Progenitor cell of endocrine pancreas (in vitro differentiated cells): ENCODE data around the gene IRF1. TPM values are rescaled to one million over a fixed set of nuclear protein-coding genes. Genes with fewer than 3 reads are reported as not detected.

ENCODE experiments used
- DNase-seq: peaks from one replicate; pipeline ENCODE4 v3.0.0; 2021; ENCODE audit warnings: low spot score; ENCODE audit not compliant: unreplicated experiment
- H3K27ac Mint-ChIP-seq: 2 replicates; pipeline ENCODE4 v1.8.0; 2021; ENCODE audit warnings: mild to moderate bottlenecking, moderate library complexity, mixed read lengths
- H3K27me3 Mint-ChIP-seq: 2 replicates; pipeline ENCODE4 v1.8.0; 2021; ENCODE audit warnings: mixed read lengths
- H3K36me3 Mint-ChIP-seq: 2 replicates; pipeline ENCODE4 v1.8.0; 2022; ENCODE audit warnings: mixed read lengths; ENCODE audit not compliant: insufficient read depth
- H3K4me1 Mint-ChIP-seq: 2 replicates; pipeline ENCODE4 v1.8.0; 2021; ENCODE audit warnings: low read depth, mixed read lengths
- H3K4me3 Mint-ChIP-seq: 2 replicates; pipeline ENCODE4 v1.8.0; 2021; ENCODE audit warnings: low read depth, mild to moderate bottlenecking, moderate library complexity, mixed read lengths
- H3K9me3 Mint-ChIP-seq: 2 replicates; pipeline ENCODE4 v1.8.0; 2021; ENCODE audit warnings: low read depth, mixed read lengths
- CTCF ChIP-seq: fragments of 200-600 bp; sonication (generic); IDR thresholded peaks from one replicate; pipeline ENCODE4 v1.5.0; 2021; ENCODE audit warnings: antibody characterized with exemption, mild to moderate bottlenecking; ENCODE audit not compliant: unreplicated experiment
- total RNA-seq: library from RNA; stranded (reverse); gene quantifications from 2 replicates; pipeline ENCODE4 v1.2.1, GENCODE V29; 2021

The IRF1 gene
- total RNA-seq, 1 donor from 2014 or later: 2.3 TPM

DNA sequence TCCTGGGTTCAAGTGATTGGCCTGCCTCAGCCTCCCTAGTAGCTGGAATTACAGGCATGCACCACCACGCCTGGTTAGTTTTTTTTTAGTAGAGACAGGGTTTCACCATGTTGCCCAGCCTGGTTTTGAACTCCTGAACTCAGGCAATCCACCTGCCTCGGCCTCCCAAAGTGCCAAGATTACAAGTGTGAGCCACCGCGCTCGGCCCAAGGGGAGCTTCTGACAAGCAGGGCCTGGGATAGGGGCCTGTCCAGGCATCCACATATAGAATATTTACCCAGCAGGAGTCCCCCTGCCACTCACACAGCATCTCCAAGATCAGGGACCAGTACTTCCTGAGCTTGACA lies 10.1 kb downstream of the IRF1 start:
- H3K4me1 Mint-ChIP-seq: peaks cover 6% of the 10 kb centered on the region
- DNase-seq: no peak
- H3K36me3 Mint-ChIP-seq: no peaks in the 10 kb centered on the region
- no peaks in the 10 kb centered on the region for H3K9me3 Mint-ChIP-seq
- no peak for TF ChIP-seq CTCF
- no peak overlapping the region for H3K27ac Mint-ChIP-seq
- no peaks in the 10 kb centered on the region for H3K27me3 Mint-ChIP-seq
- H3K4me3 Mint-ChIP-seq: no peak overlapping the region

- no peak for DNase-seq
- no peak overlapping the region for H3K4me3 Mint-ChIP-seq
- no peak overlapping the region for H3K27ac Mint-ChIP-seq
These were observed 10.5 kb downstream of the IRF1 start for GRCh38 chr5:132480042-132480441.

GRCh38 chr5:132479111-132479951 lies 11.2 kb downstream of the IRF1 start:
- Mint-ChIP-seq H3K36me3 (no peaks in the 10 kb centered on the region), H3K27me3 (no peaks in the 10 kb centered on the region), H3K27ac (no peak overlapping the region), H3K4me3 (no peak overlapping the region), H3K4me1 (peaks cover 6% of the 10 kb centered on the region), H3K9me3 (no peaks in the 10 kb centered on the region)
- no peak for DNase-seq
- no peak for TF ChIP-seq CTCF

More at GRCh38 chr5:132480042-132480441, 10.5 kb downstream of the IRF1 start:
- H3K4me1 Mint-ChIP-seq: peaks cover 6% of the 10 kb centered on the region
- no peak for TF ChIP-seq CTCF
- no peaks in the 10 kb centered on the region for H3K9me3 Mint-ChIP-seq
- no peaks in the 10 kb centered on the region for H3K36me3 Mint-ChIP-seq
- no peaks in the 10 kb centered on the region for H3K27me3 Mint-ChIP-seq

DNA sequence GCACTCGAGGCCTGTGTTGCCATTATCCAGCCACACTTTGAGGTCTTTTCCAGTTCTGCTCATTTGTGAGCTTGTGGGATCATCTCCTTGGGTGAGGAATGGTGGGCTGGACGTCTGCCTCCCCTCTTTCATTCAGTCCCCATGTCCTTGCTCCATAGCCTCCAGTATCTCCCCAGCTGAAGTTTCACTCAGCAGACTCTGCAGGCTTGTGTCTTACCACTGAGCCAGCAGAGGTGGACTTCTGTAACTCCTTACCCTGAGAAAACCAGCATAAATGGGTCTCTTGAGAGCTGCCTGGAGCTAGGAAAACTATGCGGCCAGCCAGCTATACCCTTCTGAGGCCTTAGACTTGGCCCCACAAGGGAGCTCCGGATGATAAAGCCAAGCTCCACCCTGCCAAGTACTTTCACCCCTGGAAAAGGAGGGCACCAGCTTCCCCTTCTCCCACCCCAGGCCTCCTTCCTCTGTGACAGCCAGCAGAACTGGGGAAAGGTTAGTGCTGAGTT lies 12.2 kb downstream of the IRF1 start:
- no peak for TF ChIP-seq CTCF
- Mint-ChIP-seq H3K36me3 (no peaks in the 10 kb centered on the region), H3K27ac (no peak overlapping the region), H3K9me3 (no peaks in the 10 kb centered on the region), H3K27me3 (no peaks in the 10 kb centered on the region), H3K4me1 (peaks cover 6% of the 10 kb centered on the region), H3K4me3 (no peak overlapping the region)
- no peak for DNase-seq

DNA sequence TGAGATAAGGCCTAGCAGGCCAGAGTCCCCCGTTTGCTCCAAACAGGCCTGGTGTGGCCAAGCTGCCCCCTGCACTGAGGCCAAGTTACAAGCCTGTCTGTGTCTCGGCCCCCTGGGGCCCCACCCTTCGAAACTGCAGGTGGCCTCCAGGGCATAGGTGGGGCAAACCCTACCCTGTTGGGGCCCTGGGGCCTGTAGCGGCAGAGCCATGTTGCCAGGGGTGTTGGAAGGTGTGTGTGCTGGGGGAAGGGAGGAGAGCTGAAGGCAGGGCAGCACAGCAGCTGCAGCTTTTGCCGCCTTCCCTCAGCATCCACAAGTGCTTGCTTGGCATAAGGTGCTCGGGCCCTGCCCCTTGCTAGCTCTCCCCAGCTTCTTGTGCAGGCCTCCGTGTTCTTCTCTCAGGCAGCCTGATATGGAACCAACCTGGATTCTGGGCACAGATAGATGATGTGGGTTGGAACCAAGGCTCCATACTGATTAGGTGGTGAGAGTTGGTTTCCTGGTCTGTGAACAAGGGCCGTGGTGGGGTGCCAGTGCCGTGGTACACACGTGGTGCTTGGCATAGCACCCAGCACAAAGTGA lies 12.7 kb downstream of the IRF1 start:
- no peaks in the 10 kb centered on the region for H3K36me3 Mint-ChIP-seq
- no peak for TF ChIP-seq CTCF
- no peak for DNase-seq
- no peak overlapping the region for H3K27ac Mint-ChIP-seq
- H3K4me1 Mint-ChIP-seq: peaks cover 6% of the 10 kb centered on the region
- H3K9me3 Mint-ChIP-seq: no peaks in the 10 kb centered on the region
- no peaks in the 10 kb centered on the region for H3K27me3 Mint-ChIP-seq
- H3K4me3 Mint-ChIP-seq: no peak overlapping the region
